Measurements from ENCODE around the gene SSR4.

GRCh38 chrX:153804100-153804595 lies 9.7 kb downstream of the SSR4 start:
- no peak for TF ChIP-seq ZNF530 (tag by site-specific recombination; IDR thresholded peaks at IDR 0.05; ENCODE audit: low read depth)
- TF ChIP-seq HIC1 (tag by site-specific recombination; IDR thresholded peaks at IDR 0.05): no peak
- no peak for TF ChIP-seq ZNF266 (tag by site-specific recombination; IDR thresholded peaks at IDR 0.05; ENCODE audit: low read depth)
- TF ChIP-seq KLF16 (tag by site-specific recombination; IDR thresholded peaks at IDR 0.05): no peak
- no peak for TF ChIP-seq CTCF (tag by site-specific recombination; IDR thresholded peaks at IDR 0.05)
- no peak for TF ChIP-seq ZNF785 (tag by site-specific recombination; IDR thresholded peaks at IDR 0.05)
- no peak for TF ChIP-seq ZNF239 (tag by site-specific recombination; IDR thresholded peaks at IDR 0.05)
- no peak for TF ChIP-seq ZNF394 (tag by site-specific recombination; IDR thresholded peaks at IDR 0.05; ENCODE audit: borderline replicate concordance)
